Femur (tissue), 1 donor: ENCODE results near the gene FAM204A.
A peak's percentile ranks its signal among the peaks of the same experiment; 100 is the strongest.

Experiments used
- DNase-seq: peaks from one replicate; pipeline ENCODE4 v3.0.0-alpha.2; 2017

The FAM204A gene

DNA sequence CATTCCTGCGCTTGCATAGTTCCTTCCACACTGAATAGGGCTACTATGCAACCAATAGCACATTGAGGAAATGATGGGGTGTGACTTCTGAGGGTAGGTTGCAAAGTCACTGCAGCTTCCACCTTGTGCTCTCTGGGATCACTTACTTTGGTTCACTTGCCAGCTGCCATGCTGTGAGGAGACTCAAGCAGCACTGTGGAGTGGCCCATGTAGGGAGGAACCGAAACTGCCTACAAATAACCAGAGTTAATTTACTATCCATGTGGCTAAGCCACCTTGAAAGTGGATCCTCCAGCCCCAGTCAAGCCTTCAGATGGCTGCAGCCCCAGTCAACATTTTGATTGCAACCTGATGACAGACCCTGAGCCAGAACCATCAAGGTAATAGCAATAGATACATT is 64.3 kb downstream of the FAM204A start:
- no peak for DNase-seq

DNA sequence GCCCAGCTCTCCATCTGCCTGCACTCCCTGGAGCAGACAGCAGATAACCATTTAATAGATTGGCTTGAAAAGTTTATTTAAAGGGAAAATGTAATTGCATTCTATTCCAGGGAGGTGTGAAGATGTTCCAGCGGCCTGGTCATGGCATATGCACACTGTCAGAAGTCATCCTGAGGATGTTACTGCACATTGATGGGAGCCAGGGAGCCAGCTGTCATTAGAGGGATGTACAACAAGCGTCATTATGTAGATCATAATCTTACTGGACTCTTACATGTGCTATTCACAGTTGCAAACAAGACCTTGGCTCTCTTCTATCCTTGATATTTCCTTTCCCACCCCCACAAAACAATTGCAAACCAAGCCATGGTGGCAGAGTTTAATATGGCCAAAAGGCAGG is 65.4 kb downstream of the FAM204A start:
- DNase-seq: no peak

DNA sequence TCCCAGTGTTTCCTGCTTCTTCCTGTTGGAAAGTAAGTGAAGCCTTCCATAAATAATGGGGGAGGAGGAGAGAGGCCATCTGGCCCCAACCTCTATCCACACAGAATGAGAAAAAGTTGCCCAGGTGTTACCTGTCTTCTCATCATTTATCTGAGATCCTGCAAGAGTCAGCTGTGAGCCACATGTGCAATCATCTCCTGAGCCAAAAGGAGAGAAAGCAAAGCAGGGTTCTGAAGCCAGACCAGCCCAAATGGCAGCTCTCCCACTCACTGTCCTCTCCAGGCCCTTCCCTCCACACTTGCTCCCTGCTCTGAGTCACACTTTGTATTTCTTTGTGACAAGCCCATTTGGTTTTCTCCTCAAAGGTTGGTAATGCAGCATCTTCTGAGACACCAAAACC is 65.9 kb downstream of the FAM204A start:
- DNase-seq: no peak

DNA sequence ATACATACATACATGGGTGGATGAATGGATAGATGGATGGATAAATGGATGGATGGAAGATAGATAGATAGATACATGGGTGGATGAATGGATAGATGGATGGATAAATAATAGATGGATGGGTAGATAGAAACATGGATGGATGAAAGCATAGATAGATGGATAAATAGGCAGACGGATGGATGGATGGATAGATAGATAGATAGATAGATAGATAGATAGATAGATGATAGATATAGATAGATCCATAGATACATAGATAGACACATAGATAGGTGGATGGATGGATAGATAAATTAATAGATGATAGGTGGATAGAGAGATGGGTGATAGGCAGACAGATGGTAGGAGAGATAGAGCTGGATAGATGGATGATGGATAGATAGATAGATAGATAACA is 68.5 kb downstream of the FAM204A start:
- DNase-seq: no peak

DNA sequence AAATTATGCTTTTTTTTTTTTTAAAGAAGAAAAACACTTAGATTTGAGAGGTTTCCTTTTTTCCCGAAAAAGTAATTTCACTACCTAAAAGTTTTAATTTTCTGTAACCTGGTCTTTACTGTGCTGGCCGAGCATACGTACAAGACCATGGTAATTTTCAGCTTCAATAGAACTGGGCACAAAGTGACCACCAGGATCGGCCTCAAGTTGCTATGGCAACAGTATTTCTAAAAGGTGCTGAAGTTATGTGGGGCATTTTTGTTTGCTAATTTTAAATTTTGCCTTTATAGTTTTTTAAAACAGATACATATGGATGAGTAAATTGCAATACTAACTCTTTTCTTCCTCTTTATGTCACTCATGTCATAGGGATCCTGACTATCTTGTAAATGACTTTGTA is 69.4 kb downstream of the FAM204A start:
- DNase-seq: no peak

DNA sequence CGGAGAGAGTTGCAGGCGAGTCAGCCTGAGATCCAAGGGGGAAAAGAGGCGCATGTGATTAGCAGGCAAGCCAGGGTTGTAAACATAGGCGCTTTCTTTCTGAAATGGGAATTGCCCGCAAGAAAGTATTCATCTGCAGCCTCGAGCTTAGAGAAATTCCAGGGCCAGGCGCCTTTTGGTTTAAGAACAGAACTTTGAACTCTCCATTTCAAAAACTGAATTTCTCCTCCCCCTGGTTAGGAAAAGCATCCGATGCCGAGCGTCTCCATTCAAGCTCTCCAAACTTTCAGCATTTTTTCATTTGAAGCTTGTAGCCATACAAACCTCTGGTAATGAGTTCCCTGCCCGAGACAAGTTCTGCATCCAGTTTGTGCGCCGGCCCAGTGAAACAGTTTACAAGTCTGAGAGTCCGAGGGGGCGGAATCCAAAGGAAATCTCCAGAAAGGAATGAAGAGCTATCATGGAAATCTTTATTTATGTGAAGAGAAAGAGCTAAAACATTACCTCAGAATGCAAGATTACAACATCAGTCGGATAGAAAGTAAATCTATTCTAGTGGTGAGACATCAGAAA is 69.9 kb downstream of the FAM204A start:
- DNase-seq: no peak

DNA sequence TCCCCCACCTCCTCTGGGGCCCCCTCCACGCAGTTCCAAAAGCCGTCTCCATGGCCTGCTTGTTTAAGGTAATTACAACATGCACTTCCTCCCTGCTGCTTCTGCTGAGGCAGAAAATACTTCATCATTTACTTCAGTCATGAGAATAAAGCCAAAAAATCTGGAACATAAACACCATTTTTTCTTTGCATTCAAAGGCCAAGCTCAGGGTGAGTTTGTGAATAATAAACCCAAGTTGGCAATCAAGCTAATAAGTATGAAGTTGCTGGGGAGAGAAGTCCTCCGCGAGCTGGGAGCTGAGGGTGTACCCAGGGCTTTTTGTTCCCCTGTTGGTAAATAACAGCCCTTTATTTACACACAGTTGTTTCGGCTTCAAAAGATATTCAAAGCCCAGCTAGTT is 70.5 kb downstream of the FAM204A start:
- DNase-seq: no peak

DNA sequence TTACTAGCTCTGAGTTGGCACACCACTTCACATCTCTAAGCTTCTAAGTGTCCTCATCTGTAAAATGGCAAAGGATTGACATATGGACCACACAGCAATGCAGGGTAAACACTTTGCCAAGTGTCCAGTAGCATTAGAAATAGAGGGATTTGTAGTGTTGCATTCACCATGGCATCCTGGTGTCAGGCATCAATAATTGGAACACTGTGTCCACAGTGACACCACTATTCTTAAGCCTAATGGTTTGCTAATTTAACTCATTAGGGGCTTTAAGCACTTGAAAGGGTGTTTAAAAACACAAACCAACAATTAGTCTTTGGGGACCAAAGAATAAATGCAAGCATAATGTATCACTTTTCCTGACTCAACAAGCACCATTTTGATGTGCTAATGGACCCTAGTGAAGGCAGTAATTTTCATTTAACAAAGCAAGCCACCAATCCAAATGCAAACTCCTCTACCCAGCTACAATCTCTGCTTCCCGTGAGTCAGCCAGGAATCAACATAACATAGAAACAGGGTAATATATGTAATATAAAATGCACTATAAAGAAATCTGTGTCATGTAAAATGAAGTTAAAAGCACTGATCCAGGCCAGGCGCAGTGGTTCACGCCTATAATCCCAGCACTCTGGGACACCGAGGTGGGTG is 75.9 kb downstream of the FAM204A start:
- DNase-seq: no peak

DNA sequence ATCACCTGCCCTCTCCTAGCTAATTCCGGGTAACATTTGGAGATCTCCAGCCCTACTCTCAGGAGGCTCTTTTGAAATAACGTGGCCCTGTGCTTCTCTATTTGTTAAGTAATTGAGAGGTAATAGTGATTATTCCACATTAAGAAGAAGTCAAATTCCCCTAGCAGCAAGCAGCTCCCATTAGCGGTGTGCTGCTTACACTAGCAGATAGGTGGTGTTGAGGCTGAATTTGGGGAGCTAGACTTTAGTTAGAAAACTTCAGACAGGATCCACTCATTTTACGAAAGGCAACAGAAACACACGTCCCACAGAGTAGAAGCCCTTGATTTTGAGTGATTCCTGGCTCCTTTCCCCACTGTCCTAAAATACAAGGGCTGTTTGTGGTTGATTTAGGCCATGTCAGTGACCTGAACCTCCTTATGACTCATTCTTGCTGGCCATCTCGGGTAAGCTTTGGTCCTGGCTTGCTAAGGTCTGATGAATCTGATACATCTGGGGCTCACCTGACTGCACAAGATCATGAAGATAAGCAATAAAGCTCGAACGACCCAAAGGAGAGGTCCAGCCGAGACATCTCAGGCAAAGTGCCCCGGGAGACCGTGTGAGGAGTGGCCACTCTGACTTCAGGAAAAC is 77.2 kb downstream of the FAM204A start:
- DNase-seq: no peak

DNA sequence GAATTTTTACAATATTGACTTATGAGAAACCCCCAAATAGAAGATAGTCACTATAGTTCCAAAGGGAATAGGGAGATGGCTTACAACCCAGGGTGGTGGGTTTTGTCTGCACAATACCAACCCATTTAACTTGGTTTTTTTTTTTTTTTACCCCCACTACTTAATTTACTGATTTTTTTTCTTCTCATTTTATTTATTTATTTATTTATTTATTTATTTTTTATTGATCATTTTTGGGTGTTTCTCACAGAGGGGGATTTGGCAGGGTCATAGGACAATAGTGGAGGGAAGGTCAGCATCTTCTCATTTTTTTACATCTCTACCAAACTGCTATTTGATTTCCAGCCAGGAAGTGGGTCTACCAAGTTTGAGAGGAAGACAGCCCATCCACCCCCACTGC is 77.9 kb downstream of the FAM204A start:
- DNase-seq: no peak

DNA sequence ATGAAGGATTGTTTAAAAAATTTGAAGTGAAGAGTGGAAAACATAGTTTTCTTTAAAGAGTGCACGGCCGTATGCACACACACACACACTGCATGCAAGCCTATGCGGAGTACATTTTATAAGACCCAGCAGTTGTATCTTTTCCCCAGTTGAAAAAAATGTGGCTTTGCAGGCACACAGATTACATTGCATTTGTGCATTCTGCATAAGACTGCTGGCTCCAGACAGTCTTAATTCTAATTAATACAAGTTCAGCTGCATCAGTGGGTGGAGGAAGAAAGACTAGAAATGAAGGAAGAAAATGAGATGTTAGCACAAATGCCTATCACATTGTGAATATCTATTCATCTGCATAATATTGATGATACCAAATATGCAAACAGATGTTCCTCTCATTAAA is 79.6 kb downstream of the FAM204A start:
- DNase-seq: no peak

DNA sequence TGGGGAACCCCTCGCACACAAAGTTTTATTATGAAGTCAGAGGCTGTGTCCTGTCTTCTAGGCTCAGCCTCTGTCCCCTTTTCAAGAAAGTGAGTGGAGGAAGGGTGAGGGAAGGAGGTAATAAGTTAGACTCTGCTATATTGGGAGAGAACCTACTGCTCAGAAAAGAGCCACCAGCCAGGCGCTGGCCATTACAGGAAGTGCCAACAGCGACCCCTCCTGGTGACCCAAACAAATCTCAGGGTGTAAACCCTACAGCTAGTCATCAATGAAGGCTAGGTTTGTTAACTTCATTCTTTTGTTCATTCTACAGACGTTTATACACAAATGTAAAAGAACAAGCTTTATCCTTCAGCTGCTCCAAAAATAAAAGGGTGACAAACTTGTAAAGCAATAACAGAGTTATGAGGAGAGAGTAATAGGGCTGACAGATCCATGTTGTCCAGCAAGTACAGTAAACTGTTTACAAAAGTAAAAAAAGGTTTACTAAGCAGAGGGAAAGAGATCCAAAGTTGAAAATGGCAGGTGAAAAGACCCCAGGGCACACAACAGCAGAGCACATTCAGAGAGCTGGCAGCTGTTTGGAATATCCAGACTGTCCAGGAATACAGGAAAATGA is 82.7 kb downstream of the FAM204A start:
- DNase-seq: peak; percentile 51

DNA sequence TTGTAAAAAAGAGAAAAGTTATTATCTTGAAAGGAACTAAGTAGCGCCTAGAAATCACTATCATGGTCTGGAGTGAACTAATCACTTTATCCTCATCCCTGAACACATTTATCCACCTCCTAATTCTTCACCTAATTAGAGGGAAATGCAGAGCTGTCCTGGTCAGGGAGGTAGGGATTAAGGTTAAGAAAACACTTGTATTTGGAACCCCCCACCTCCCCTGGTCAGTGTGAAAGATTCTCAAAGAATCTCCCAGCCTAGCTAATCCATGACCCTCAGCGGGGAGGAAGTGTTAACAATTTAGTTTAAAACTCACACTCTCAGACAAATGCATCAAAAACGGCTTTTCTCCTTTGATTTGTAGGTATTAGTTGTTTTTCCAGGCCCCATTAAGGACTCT is 83.8 kb downstream of the FAM204A start:
- DNase-seq: no peak

DNA sequence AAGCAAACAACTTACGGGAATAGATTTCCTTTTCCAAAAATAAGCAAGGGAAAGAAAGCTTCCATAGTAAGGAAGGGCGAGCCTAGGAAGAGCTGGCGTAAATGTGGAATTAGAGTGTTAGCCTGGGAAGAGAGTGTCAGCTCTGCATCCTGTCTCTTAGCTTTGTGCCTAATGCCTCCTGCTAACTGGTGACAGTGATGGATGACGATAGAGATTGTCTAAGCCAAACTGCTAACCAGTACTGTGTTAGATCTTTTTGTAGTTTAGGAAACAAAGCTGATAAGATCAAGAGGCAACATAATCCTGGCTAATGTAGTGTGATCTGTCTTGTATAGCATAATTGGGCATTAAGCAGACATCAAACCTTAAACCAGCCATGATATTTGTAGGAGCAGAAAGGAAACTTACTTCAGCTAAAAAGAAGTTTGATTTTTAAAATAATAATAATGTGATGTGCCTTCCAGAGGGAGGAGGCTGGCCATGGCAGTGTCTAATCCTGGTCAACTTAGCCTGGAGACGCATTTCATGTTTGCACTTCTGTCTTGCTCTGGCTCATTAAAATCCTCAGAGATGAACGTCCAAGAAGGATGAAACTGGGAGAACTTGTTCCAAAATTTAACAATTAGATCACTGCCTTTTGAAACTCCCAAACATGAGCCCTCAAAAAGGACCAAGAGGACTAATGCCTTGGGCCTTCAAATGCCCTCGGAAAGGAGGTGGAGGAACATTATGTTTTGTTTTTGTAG is 85.1 kb downstream of the FAM204A start:
- no peak for DNase-seq

DNA sequence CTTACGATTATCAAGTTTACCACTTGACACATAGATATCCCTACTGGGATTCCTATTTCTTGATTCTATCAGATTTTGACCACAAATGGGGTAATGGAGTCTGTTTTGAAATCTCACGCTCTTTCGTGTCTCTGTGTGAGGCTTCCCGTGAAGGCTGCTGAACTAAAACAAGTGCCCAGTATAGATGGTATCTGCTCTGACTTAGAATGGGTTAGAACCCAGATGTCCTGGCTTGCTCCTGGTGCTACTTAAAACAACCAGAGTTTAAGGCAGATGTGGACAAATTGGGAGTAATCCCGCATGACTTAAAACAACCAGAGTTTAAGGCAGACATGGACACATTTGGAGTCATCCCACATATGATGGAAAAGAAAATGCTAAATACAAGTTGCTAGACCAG is 85.9 kb downstream of the FAM204A start:
- DNase-seq: no peak

DNA sequence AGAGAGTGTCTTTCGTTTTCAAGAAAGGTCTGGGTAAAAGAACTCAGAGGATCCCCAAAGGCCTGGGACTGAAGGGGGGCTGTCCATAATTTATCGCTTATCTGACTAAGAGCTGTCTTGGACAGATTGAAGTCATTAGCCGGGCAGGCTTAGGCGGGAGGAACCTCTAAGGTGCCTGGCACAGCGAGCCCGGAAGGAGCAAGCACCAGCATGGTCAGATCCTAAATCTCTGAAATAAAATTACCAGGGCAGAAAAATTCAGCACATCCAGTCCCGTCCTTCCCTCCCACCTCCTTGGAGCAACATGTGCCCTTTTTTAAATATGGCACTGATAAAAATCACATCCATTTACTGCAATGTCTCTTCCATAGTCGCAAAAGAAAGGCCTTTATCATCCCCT is 86.8 kb downstream of the FAM204A start:
- DNase-seq: no peak

DNA sequence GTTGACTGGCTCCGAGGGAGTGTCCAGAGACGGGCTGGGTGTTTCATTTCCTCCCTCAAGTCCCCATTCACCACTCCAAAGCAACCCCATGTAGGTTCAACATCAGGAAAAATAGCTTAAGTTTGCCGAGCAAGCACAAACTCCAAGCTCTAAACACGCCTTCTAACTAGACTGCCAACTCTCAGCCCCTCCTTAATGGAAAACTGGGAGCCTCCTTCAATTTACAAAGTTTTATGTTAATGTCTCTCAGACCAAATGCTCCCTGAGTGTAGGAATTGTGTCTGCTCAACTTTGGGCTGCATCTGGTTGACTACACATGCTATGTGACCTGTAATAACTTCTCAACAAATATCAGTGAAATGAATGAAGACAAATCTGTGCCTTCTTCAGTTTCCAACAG is 87.5 kb downstream of the FAM204A start:
- no peak for DNase-seq

DNA sequence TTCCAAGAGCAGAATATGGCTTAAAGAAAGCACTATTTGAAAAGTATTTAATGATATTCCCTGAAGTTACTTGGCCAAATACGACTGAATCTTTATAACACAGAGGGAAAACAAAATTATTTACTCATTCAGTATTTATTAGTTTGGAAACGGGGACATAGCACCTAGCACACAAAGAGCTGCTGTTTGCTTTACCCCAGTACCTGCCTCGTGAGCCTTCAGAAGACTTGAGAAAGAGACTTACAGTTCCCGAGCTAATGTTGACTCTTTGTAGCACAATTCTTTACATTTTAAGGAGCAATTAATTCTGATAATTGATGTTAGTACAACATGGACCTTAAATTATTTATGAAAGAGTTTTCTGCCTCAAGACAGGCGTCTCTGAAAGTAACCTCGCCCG is 88.7 kb downstream of the FAM204A start:
- no peak for DNase-seq

DNA sequence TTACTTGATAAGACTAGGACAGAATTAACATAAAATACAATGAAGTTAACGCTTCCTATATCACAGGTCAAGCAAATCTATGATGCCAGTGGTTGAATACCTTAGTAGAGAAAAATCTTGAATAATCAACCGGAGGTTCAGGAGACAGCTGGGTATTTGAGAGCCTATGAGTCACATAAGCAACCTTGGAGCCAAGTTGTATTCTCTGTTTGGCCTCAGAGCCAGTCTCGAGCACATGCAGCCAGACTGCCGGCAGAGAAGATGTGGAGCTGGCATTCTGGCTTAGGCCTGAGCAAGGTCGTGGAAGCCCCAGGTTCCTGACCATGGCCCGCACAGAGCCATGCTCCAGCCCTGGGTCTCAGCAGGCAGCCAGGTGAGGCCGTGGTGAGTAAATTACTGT is 90.3 kb downstream of the FAM204A start:
- DNase-seq: no peak

DNA sequence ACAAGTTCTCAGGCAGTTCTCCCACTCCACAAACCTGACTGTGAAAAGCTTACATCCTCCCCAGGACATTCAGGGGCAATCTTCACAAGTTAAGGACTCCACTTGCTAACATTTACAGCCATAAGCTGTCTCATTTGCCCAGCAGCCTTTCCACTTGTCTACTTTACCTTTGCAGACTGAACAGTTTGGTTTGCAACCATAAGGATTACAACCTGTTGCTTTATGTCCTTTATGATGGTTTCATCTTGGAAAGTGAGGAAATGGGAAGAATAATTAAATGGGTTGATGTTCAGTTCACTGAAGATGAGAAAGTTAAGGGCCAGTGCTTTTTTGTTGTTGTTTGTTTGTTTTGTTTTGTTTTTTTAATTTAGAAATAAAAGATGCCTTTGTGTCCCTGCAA is 92.4 kb downstream of the FAM204A start:
- DNase-seq: no peak
